ENCODE measurements around the gene B3GNT3.

The B3GNT3 gene

DNA sequence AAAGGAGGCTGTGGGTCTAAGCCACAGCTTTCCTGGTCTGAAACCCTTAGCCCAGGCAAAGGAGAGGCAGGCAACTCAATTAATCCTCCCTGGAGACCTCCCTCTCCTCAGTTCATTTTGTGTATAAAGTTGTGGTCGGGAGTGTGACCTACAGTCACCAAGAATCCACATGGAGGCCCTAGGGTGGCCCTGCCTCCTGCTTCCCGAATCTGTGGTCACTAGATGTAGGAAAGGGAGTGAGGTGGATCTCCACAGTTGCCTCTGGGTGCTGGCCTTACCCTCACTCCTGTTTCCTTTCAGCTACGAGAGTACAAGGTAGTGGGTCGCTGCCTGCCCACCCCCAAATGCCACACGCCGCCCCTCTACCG lies 66.0 kb downstream of the B3GNT3 start:
- DNase-seq (ENCODE audit: low read depth) = no peak

- no peak for DNase-seq (ENCODE audit: low read depth)
These were observed 66.8 kb downstream of the B3GNT3 start for GRCh38 chr19:17861542-17862402.

DNA sequence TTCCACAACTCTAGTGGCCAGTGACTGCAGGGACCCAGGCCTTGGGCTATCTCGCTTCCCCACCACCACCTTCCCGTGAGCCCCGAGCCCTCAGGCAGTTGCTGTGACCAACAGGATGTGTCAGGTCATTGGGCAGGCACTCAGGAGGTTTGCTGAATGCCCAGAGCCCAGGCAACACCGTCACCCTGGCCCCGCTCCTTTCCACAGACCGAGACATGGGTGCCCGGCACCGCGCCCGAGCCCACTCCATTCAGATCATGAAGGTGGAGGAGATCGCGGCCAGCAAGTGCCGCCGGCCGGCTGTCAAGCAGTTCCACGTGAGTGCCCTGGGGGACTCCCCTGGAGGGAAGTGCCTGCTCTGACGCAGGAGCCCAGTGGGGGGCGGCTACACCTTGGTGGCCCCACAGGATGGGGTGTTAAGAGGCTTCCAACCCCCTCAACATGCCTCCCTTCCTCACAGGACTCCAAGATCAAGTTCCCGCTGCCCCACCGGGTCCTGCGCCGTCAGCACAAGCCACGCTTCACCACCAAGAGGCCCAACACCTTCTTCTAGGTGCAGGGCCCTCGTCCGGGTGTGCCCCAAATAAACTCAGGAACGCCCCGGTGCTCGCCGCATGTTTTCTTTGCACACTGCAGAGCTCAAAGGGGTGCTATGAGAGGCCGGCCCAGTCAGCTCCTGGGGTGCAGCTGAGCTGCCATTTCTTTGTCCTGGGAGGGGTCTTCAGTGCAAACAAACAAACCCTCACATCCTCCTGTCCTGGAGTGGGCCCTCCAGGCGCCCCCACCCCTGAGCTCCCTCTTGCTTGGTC lies 68.0 kb downstream of the B3GNT3 start:
- no peak for DNase-seq (ENCODE audit: low read depth)
